ENCODE measurements around the gene CCT3. TPM values are rescaled to one million over a fixed set of nuclear protein-coding genes. Genes with fewer than 3 reads are reported as not detected.

Gene CCT3
- total and polyA plus RNA-seq, 4 experiments from 2014 or later = 109 to 234 (median 152) TPM

- Mint-ChIP-seq H3K27me3 (no peaks in the 10 kb centered on the region), H3K4me3 (peak within 1 kb of the TSS; percentile 90 to 99 (median 96)), H3K4me1 (peaks cover 26 to 51% (median 36%) of the 10 kb centered on the region in 4 donors), H3K9me3 (peaks cover 0 to 1% (median 0%) of the 10 kb centered on the region in 8 donors), H3K36me3 (peaks cover 10 to 33% of the 10 kb centered on the region in 2 donors), H3K27ac (peak within 1 kb of the TSS; percentile 90 to 99 (median 96))
- Histone ChIP-seq H3K27me3 (ENCODE audit: insufficient read depth, low read length) (no peaks in the 10 kb centered on the region), H3K4me1 (ENCODE audit: insufficient read depth, low read length) (peaks cover 38% of the 10 kb centered on the region), H3K4me3 (ENCODE audit: low read length in 2 of 2) (peak within 1 kb of the TSS; percentile 93 to 96), H3K9me3 (ENCODE audit: control insufficient read depth in 1 of 2, low read length in 2 of 2) (no peaks in the 10 kb centered on the region), H3K36me3 (ENCODE audit: insufficient read depth, low read length) (peaks cover 18% of the 10 kb centered on the region), H3K27ac (ENCODE audit: low read depth, low read length) (peak within 1 kb of the TSS; percentile 80)
- CTCF ChIA-PET (ENCODE audit: partially characterized antibody) = interaction anchor here (0.9 to 2.0 kb wide), 9 partner anchors 9 to 103 kb away, joined by 3 to 5 read pairs (median 4); partner anchors contain the start of gene PMF1
- intact Hi-C loops (cut with micrococcal nuclease) = loop anchor here (1.0 to 2.0 kb wide), 5 partner anchors 56 to 485 kb away; partner anchors contain the start of genes CCT3, LAMTOR2, PMF1 and PRCC
- POLR2A ChIA-PET (ENCODE audit: partially characterized antibody) = interaction anchor here (0.6 to 4.1 kb wide), 32 partner anchors 9 to 1021 kb away, joined by 3 to 50 read pairs (median 4); partner anchors contain the start of genes CCT3, GLMP, HDGF and LAMTOR2
- peak; percentile 97 to 99 (median 98) for DNase-seq
Measured at GRCh38 chr1:156282479-156283222, 55.4 kb downstream of the CCT3 start, which contains the start of gene SMG5. SMG5 (minus strand) TSS chr1:156282825; CDS start chr1:156282680, 145 bp downstream.

GRCh38 chr1:156281693-156282478 lies 56.2 kb downstream of the CCT3 start:
- peaks cover 38% of the 10 kb centered on the region for H3K4me1 ChIP-seq (ENCODE audit: insufficient read depth, low read length)
- H3K36me3 Mint-ChIP-seq = peaks cover 16 to 40% of the 10 kb centered on the region in 2 donors

GRCh38 chr1:156281281-156281680 lies 56.8 kb downstream of the CCT3 start:
- ChIA-PET CTCF (ENCODE audit: partially characterized antibody) (interaction anchor here (1.0 to 1.7 kb wide), 3 partner anchors 21 to 68 kb away, joined by 3 to 4 read pairs (median 4); partner anchors contain the start of gene PMF1), POLR2A (ENCODE audit: partially characterized antibody) (interaction anchor here (0.6 to 4.1 kb wide), 10 partner anchors 9 to 425 kb away, joined by 3 to 50 read pairs (median 14); partner anchors contain the start of genes CCT3, GLMP, PMF1 and TSACC)
- Mint-ChIP-seq H3K36me3 (peaks cover 22 to 44% of the 10 kb centered on the region in 2 donors), H3K27me3 (no peaks in the 10 kb centered on the region), H3K4me3 (peak overlapping the region; percentile 90 to 99 (median 96)), H3K9me3 (peaks cover 0 to 1% (median 0%) of the 10 kb centered on the region in 8 donors), H3K4me1 (peaks cover 26 to 51% (median 35%) of the 10 kb centered on the region in 4 donors), H3K27ac (peak overlapping the region; percentile 90 to 99 (median 96))
- DNase-seq = peak in 4 of 5 donors; percentile 6 to 63 (median 20)
- Histone ChIP-seq H3K9me3 (ENCODE audit: control insufficient read depth in 1 of 2, low read length in 2 of 2) (no peaks in the 10 kb centered on the region), H3K36me3 (ENCODE audit: insufficient read depth, low read length) (peaks cover 26% of the 10 kb centered on the region), H3K4me1 (ENCODE audit: insufficient read depth, low read length) (peaks cover 38% of the 10 kb centered on the region), H3K4me3 (ENCODE audit: low read length in 2 of 2) (peak overlapping the region; percentile 83 to 93), H3K27me3 (ENCODE audit: insufficient read depth, low read length) (no peaks in the 10 kb centered on the region), H3K27ac (ENCODE audit: low read depth, low read length) (peak overlapping the region; percentile 80)
- intact Hi-C loops (cut with micrococcal nuclease) = no loop called here

More at GRCh38 chr1:156281693-156282478, 56.2 kb downstream of the CCT3 start:
- H3K9me3 ChIP-seq (ENCODE audit: control insufficient read depth in 1 of 2, low read length in 2 of 2) = no peaks in the 10 kb centered on the region
- peak overlapping the region; percentile 80 for H3K27ac ChIP-seq (ENCODE audit: low read depth, low read length)
- CTCF ChIA-PET (ENCODE audit: partially characterized antibody) = interaction anchor here (1.0 to 1.7 kb wide), 5 partner anchors 8 to 74 kb away, joined by 3 to 5 read pairs (median 4); partner anchors contain the start of gene PMF1
- no peaks in the 10 kb centered on the region for H3K27me3 ChIP-seq (ENCODE audit: insufficient read depth, low read length)
- Mint-ChIP-seq H3K4me1 (peaks cover 26 to 51% (median 36%) of the 10 kb centered on the region in 4 donors), H3K27ac (peak overlapping the region; percentile 90 to 99 (median 96)), H3K9me3 (peaks cover 0 to 1% (median 0%) of the 10 kb centered on the region in 8 donors), H3K4me3 (peak overlapping the region; percentile 90 to 99 (median 96)), H3K27me3 (no peaks in the 10 kb centered on the region)
- DNase-seq = peak in 1 of 5 donors; percentile 3
- H3K36me3 ChIP-seq (ENCODE audit: insufficient read depth, low read length) = peaks cover 24% of the 10 kb centered on the region
- H3K4me3 ChIP-seq (ENCODE audit: low read length in 2 of 2) = peak overlapping the region; percentile 83 to 93
- intact Hi-C loops (cut with micrococcal nuclease) = loop anchor here (1.0 to 2.0 kb wide), 5 partner anchors 56 to 485 kb away; partner anchors contain the start of genes CCT3, LAMTOR2, PMF1 and PRCC
- POLR2A ChIA-PET (ENCODE audit: partially characterized antibody) = interaction anchor here (0.6 to 4.1 kb wide), 30 partner anchors 10 to 1020 kb away, joined by 3 to 50 read pairs (median 4); partner anchors contain the start of genes CCT3, GLMP, HDGF and LAMTOR2

GRCh38 chr1:156279837-156280236 lies 58.3 kb downstream of the CCT3 start:
- Histone ChIP-seq H3K9me3 (ENCODE audit: control insufficient read depth in 1 of 2, low read length in 2 of 2) (no peaks in the 10 kb centered on the region), H3K4me1 (ENCODE audit: insufficient read depth, low read length) (peaks cover 38% of the 10 kb centered on the region), H3K27me3 (ENCODE audit: insufficient read depth, low read length) (no peaks in the 10 kb centered on the region), H3K36me3 (ENCODE audit: insufficient read depth, low read length) (peaks cover 36% of the 10 kb centered on the region), H3K4me3 (ENCODE audit: low read length in 2 of 2) (no peak overlapping the region), H3K27ac (ENCODE audit: low read depth, low read length) (no peak overlapping the region)
- Mint-ChIP-seq H3K36me3 (peaks cover 23 to 54% of the 10 kb centered on the region in 2 donors), H3K27me3 (no peaks in the 10 kb centered on the region), H3K27ac (peak overlapping the region in 5 of 7 donors; percentile 22 to 96 (median 49)), H3K4me1 (peaks cover 26 to 43% (median 34%) of the 10 kb centered on the region in 4 donors), H3K4me3 (peak overlapping the region in 7 of 8 donors; percentile 7 to 76 (median 42)), H3K9me3 (peaks cover 0 to under 1% (median 0%) of the 10 kb centered on the region in 8 donors)
- DNase-seq = no peak
- intact Hi-C loops (cut with micrococcal nuclease) = no loop called here
- ChIA-PET POLR2A (ENCODE audit: partially characterized antibody) (interaction anchor here (0.8 to 1.3 kb wide), 2 partner anchors 8 to 67 kb away, joined by 3 read pairs; partner anchors contain the start of gene PMF1), CTCF (ENCODE audit: partially characterized antibody) (interaction anchor here (0.9 kb wide), 1 partner anchor 40 kb away, joined by 3 read pairs; no protein-coding TSS in a partner anchor)

GRCh38 chr1:156276966-156277381 lies 61.1 kb downstream of the CCT3 start:
- CTCF ChIA-PET (ENCODE audit: partially characterized antibody) = no interaction called here
- no peak overlapping the region for H3K4me3 Mint-ChIP-seq
- H3K27me3 ChIP-seq (ENCODE audit: insufficient read depth, low read length) = no peaks in the 10 kb centered on the region
- no peaks in the 10 kb centered on the region for H3K9me3 Mint-ChIP-seq
- POLR2A ChIA-PET (ENCODE audit: partially characterized antibody) = no interaction called here
- H3K4me1 ChIP-seq (ENCODE audit: insufficient read depth, low read length) = peaks cover 25% of the 10 kb centered on the region
- H3K27me3 Mint-ChIP-seq = no peaks in the 10 kb centered on the region
- DNase-seq = no peak
- peaks cover 12 to 23% (median 17%) of the 10 kb centered on the region in 4 donors for H3K4me1 Mint-ChIP-seq
- H3K27ac Mint-ChIP-seq = no peak overlapping the region
- H3K36me3 ChIP-seq (ENCODE audit: insufficient read depth, low read length) = peaks cover 62% of the 10 kb centered on the region
- no peak overlapping the region for H3K4me3 ChIP-seq (ENCODE audit: low read length in 2 of 2)
- H3K36me3 Mint-ChIP-seq = peaks cover 45 to 71% of the 10 kb centered on the region in 2 donors
- intact Hi-C loops (cut with micrococcal nuclease) = no loop called here
- H3K27ac ChIP-seq (ENCODE audit: low read depth, low read length) = no peak overlapping the region
- H3K9me3 ChIP-seq (ENCODE audit: control insufficient read depth in 1 of 2, low read length in 2 of 2) = no peaks in the 10 kb centered on the region

- H3K36me3 Mint-ChIP-seq = peaks cover 48 to 75% of the 10 kb centered on the region in 2 donors
- no peaks in the 10 kb centered on the region for H3K9me3 ChIP-seq (ENCODE audit: control insufficient read depth in 1 of 2, low read length in 2 of 2)
- intact Hi-C loops (cut with micrococcal nuclease) = no loop called here
- POLR2A ChIA-PET (ENCODE audit: partially characterized antibody) = no interaction called here
- no peak for DNase-seq
- H3K9me3 Mint-ChIP-seq = no peaks in the 10 kb centered on the region
- H3K27me3 ChIP-seq (ENCODE audit: insufficient read depth, low read length) = no peaks in the 10 kb centered on the region
- H3K27me3 Mint-ChIP-seq = no peaks in the 10 kb centered on the region
- no peak overlapping the region for H3K4me3 ChIP-seq (ENCODE audit: low read length in 2 of 2)
- H3K4me3 Mint-ChIP-seq = no peak overlapping the region
- H3K27ac Mint-ChIP-seq = no peak overlapping the region
- H3K36me3 ChIP-seq (ENCODE audit: insufficient read depth, low read length) = peaks cover 65% of the 10 kb centered on the region
- no peak overlapping the region for H3K27ac ChIP-seq (ENCODE audit: low read depth, low read length)
- peaks cover 11 to 19% (median 14%) of the 10 kb centered on the region in 4 donors for H3K4me1 Mint-ChIP-seq
- CTCF ChIA-PET (ENCODE audit: partially characterized antibody) = no interaction called here
- H3K4me1 ChIP-seq (ENCODE audit: insufficient read depth, low read length) = peaks cover 20% of the 10 kb centered on the region
Measured at GRCh38 chr1:156276532-156276931, 61.6 kb downstream of the CCT3 start.

Data from CD4-positive, alpha-beta memory T cell (primary cell).